ENCODE data around the gene CD96. TPM values are rescaled to one million over a fixed set of nuclear protein-coding genes. Genes with fewer than 3 reads are reported as not detected.

Gene CD96
- total RNA-seq, 2 donors from 2014 or later, result not detected

DNA sequence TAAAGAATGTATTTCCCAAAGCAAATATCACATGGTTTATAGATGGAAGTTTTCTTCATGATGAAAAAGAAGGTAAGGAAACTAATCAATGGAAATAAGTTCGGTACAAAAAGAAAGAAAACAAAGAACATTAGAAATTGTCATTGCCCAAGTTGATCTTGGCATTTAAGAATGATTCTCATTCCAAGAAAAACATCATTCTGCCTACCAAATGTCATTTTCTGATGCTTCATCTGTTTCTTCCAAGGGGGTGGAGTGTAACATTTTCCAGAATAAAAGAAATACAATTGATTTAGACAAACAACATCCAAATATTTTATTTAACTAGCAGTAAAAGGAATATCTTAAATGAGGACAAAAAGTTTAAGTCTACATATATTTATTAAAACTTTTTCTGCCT is 56.1 kb downstream of the CD96 start:
- Histone ChIP-seq H3K27me3 (ENCODE audit: control insufficient read depth, insufficient read depth, low read length, poor library complexity, severe bottlenecking) (no peaks in the 10 kb centered on the region), H3K36me3 (ENCODE audit: control insufficient read depth, insufficient read depth, low read length) (no peaks in the 10 kb centered on the region), H3K9ac (ENCODE audit: extremely low read depth, low read length, poor library complexity, severe bottlenecking) (no peak overlapping the region), H3K4me1 (ENCODE audit: control insufficient read depth, insufficient read depth, low read length) (no peaks in the 10 kb centered on the region), H3K9me3 (ENCODE audit: control insufficient read depth, low read length) (no peaks in the 10 kb centered on the region), H3K4me3 (ENCODE audit: low read length) (no peak overlapping the region), H3K27ac (ENCODE audit: low read depth, low read length) (no peak overlapping the region)
- H3K4me1 Mint-ChIP-seq, result no peaks in the 10 kb centered on the region
- H3K27ac Mint-ChIP-seq, result no peak overlapping the region
- H3K36me3 Mint-ChIP-seq (ENCODE audit: low read depth), result no peaks in the 10 kb centered on the region
- no peak for DNase-seq
- H3K9me3 Mint-ChIP-seq, result no peaks in the 10 kb centered on the region
- TF ChIP-seq, protein P1, sequence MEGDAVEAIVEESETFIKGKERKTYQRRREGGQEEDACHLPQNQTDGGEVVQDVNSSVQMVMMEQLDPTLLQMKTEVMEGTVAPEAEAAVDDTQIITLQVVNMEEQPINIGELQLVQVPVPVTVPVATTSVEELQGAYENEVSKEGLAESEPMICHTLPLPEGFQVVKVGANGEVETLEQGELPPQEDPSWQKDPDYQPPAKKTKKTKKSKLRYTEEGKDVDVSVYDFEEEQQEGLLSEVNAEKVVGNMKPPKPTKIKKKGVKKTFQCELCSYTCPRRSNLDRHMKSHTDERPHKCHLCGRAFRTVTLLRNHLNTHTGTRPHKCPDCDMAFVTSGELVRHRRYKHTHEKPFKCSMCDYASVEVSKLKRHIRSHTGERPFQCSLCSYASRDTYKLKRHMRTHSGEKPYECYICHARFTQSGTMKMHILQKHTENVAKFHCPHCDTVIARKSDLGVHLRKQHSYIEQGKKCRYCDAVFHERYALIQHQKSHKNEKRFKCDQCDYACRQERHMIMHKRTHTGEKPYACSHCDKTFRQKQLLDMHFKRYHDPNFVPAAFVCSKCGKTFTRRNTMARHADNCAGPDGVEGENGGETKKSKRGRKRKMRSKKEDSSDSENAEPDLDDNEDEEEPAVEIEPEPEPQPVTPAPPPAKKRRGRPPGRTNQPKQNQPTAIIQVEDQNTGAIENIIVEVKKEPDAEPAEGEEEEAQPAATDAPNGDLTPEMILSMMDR (conservative IDR thresholded peaks at IDR 0.05), result no peak
- H3K27me3 Mint-ChIP-seq (ENCODE audit: insufficient read depth), result no peaks in the 10 kb centered on the region
- H3K4me3 Mint-ChIP-seq, result no peak overlapping the region
- WGBS, 2 experiments (ENCODE audit: insufficient coverage in 1 of 2, insufficient read length in 1 of 2), result 91% methylated on average over 1 of the region's 1 CpG; no CpG with 5 or more reads in 1 of the 2 experiments

DNA sequence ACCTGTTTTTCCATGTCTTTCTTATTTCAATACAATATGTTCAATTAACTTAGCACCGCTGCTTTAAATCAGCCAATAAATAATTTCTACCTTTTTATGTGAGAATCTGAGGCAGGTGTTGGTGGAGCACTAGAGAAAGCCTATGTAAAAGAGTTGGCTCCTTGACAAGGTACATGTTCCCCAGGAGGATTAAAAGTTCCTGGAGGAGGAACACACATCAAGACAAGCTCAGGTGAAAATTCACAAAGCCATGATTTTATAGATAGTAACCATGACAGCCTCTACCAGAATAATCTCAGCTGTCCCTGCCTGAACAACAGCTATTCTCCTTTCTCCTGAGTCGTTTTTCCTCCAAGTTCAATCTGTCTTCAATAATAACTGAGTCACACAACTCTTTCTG is 56.6 kb downstream of the CD96 start:
- DNase-seq, result no peak
- Histone ChIP-seq H3K36me3 (ENCODE audit: control insufficient read depth, insufficient read depth, low read length) (no peaks in the 10 kb centered on the region), H3K27me3 (ENCODE audit: control insufficient read depth, insufficient read depth, low read length, poor library complexity, severe bottlenecking) (no peaks in the 10 kb centered on the region), H3K27ac (ENCODE audit: low read depth, low read length) (no peak overlapping the region), H3K4me1 (ENCODE audit: control insufficient read depth, insufficient read depth, low read length) (no peaks in the 10 kb centered on the region), H3K9me3 (ENCODE audit: control insufficient read depth, low read length) (no peaks in the 10 kb centered on the region), H3K9ac (ENCODE audit: extremely low read depth, low read length, poor library complexity, severe bottlenecking) (no peak overlapping the region), H3K4me3 (ENCODE audit: low read length) (no peak overlapping the region)
- no peaks in the 10 kb centered on the region for H3K27me3 Mint-ChIP-seq (ENCODE audit: insufficient read depth)
- no peak overlapping the region for H3K4me3 Mint-ChIP-seq
- WGBS, 2 experiments (ENCODE audit: insufficient coverage in 1 of 2, insufficient read length in 1 of 2), result 78% methylated on average over 2 of the region's 2 CpGs; no CpG with 5 or more reads in 1 of the 2 experiments
- no peaks in the 10 kb centered on the region for H3K36me3 Mint-ChIP-seq (ENCODE audit: low read depth)
- TF ChIP-seq, protein P1 (conservative IDR thresholded peaks at IDR 0.05), result no peak
- H3K27ac Mint-ChIP-seq, result no peak overlapping the region
- no peaks in the 10 kb centered on the region for H3K4me1 Mint-ChIP-seq
- no peaks in the 10 kb centered on the region for H3K9me3 Mint-ChIP-seq

DNA sequence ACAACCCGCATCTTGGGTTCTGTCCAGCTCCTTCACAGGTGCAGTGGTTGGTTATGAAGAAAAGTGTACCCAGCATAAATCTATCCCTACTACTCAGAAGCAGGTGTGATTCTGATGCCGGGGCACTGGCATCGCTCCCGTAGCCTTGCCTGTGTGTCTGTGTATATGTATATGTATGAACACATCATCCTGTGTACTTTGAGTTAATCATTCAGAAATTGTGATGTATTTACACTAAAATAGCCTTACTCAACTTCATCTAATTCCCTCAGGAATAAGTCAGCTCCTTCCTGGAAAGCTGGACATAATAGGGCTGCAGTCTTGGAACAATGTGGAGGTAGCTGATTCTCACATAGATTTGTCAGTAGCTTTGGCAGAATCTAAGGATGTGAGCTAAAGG is 59.8 kb downstream of the CD96 start:
- no peak overlapping the region for H3K4me3 Mint-ChIP-seq

More for the DNA sequence above, 59.8 kb downstream of the CD96 start:
- TF ChIP-seq, protein P1 (conservative IDR thresholded peaks at IDR 0.05), result no peak
- Histone ChIP-seq H3K4me1 (ENCODE audit: control insufficient read depth, insufficient read depth, low read length) (no peaks in the 10 kb centered on the region), H3K4me3 (ENCODE audit: low read length) (no peak overlapping the region), H3K27me3 (ENCODE audit: control insufficient read depth, insufficient read depth, low read length, poor library complexity, severe bottlenecking) (no peaks in the 10 kb centered on the region), H3K27ac (ENCODE audit: low read depth, low read length) (no peak overlapping the region), H3K36me3 (ENCODE audit: control insufficient read depth, insufficient read depth, low read length) (no peaks in the 10 kb centered on the region), H3K9ac (ENCODE audit: extremely low read depth, low read length, poor library complexity, severe bottlenecking) (no peak overlapping the region), H3K9me3 (ENCODE audit: control insufficient read depth, low read length) (no peaks in the 10 kb centered on the region)
- DNase-seq, result no peak
- Mint-ChIP-seq H3K27me3 (ENCODE audit: insufficient read depth) (no peaks in the 10 kb centered on the region), H3K9me3 (no peaks in the 10 kb centered on the region), H3K27ac (no peak overlapping the region), H3K4me1 (no peaks in the 10 kb centered on the region), H3K36me3 (ENCODE audit: low read depth) (no peaks in the 10 kb centered on the region)
- 78% methylated on average over 2 of the region's 4 CpGs; no CpG with 5 or more reads in 1 of the 2 experiments for WGBS, 2 experiments (ENCODE audit: insufficient coverage in 1 of 2, insufficient read length in 1 of 2)

Measured in endodermal cell (in vitro differentiated cells).